Measurements from ENCODE around the gene KCTD5.

DNA sequence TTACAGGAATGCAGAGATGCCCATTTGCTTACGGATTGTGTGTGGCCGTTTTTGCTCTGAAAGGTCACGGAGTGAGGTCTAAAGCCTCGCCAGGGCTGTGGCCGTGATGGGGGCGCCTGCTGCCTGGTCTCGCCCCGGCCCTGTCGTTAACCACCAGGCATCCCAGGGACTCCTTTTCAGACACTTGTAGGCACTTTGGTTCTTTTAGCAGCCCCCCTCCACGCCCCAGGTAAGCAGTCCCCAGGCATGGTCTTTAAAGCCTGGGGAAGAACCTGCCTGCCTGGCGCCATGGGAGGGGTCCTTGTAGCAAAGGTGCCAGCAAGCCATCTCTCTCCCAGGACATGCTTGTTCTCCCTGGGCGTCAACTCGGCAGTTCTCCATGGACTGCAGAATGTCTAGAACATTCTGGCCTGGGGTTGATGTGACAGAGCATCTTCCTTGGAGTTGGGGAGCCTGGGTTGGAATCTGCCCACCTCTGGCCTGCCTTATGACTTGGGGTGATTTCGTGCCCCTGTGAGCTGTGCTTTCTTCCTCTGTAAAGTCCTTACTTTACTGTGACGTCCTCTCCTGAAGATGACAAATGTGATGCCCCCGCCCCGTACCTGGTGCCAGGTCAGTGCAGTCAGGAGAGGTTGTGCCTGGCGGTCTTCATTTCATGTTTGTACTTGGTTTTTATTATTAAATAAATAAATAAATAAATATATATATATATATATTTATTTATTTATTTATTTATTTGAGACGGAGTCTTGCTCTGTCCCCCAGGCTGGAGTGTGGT is 5.4 kb downstream of the KCTD5 start:
- TF ChIP-seq, protein P1, sequence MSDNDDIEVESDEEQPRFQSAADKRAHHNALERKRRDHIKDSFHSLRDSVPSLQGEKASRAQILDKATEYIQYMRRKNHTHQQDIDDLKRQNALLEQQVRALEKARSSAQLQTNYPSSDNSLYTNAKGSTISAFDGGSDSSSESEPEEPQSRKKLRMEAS (IDR thresholded peaks at IDR 0.05) = no peak
- TF ChIP-seq HDAC6 (IDR thresholded peaks at IDR 0.05; ENCODE audit: low read depth, low read length) = no peak
- no peak for TF ChIP-seq YY1 (IDR thresholded peaks at IDR 0.05; ENCODE audit: low read depth, low read length)
- TF ChIP-seq, protein P2, sequence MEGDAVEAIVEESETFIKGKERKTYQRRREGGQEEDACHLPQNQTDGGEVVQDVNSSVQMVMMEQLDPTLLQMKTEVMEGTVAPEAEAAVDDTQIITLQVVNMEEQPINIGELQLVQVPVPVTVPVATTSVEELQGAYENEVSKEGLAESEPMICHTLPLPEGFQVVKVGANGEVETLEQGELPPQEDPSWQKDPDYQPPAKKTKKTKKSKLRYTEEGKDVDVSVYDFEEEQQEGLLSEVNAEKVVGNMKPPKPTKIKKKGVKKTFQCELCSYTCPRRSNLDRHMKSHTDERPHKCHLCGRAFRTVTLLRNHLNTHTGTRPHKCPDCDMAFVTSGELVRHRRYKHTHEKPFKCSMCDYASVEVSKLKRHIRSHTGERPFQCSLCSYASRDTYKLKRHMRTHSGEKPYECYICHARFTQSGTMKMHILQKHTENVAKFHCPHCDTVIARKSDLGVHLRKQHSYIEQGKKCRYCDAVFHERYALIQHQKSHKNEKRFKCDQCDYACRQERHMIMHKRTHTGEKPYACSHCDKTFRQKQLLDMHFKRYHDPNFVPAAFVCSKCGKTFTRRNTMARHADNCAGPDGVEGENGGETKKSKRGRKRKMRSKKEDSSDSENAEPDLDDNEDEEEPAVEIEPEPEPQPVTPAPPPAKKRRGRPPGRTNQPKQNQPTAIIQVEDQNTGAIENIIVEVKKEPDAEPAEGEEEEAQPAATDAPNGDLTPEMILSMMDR (IDR thresholded peaks at IDR 0.05; ENCODE audit: control extremely low read depth in 1 of 3, insufficient read depth in 1 of 3, low read depth in 1 of 3, low read length in 3 of 3) = no peak
- TF ChIP-seq RXRA (IDR thresholded peaks at IDR 0.05; ENCODE audit: insufficient read depth, low read depth, low read length) = no peak
